T-cell (primary cell): Measurements from ENCODE around the gene EML6. TPM values are rescaled to one million over a fixed set of nuclear protein-coding genes. Genes with fewer than 3 reads are reported as not detected.
A peak's percentile ranks its signal among the peaks of the same experiment; 100 is the strongest.

ENCODE experiments used
- ATAC-seq, 4 experiments: fragments of 200-7000 bp in 3 of 4; fragments of 150-1000 bp in 1 of 4; cut with Tn5 transposase; replicated peaks in 1 of 4; 1 replicate in 3 of 4; 2 replicates in 1 of 4; pipeline ENCODE4 v1.10.0; 2021; ENCODE audit warnings: moderate library complexity in 3 of 4, mild to moderate bottlenecking in 2 of 4, moderate number of reproducible peaks in 1 of 4
- CTCF ChIA-PET, 2 donors: fragments of 300-600 bp; sonication (Branson Sonifier 250); formaldehyde crosslinking; loops; one replicate each; lab custom pipeline; 2022; ENCODE audit warnings: antibody characterized with exemption in 2 of 2; lab: Charles Lee
- POLR2A ChIA-PET, 2 donors: fragments of 300-600 bp; sonication (Branson Sonifier 250); formaldehyde crosslinking; loops; one replicate each; lab custom pipeline; 2022; ENCODE audit warnings: antibody characterized with exemption in 2 of 2; lab: Charles Lee
- DNase-seq, 35 experiments: peaks; one replicate each; pipeline versions ENCODE4 v3.0.0 to v3.0.0-alpha.2; 2013 to 2023
- H3K27ac ChIP-seq: one replicate; pipeline ENCODE4 v1.5.1; 2013; ENCODE audit warnings: low read length
- H3K27me3 ChIP-seq, 2 experiments: replicated peaks in 1 of 2; 1 replicate in 1 of 2; 2 replicates in 1 of 2; pipeline versions ENCODE4 v1.6.1 to v1.7.0; 2013; ENCODE audit warnings: low read length in 1 of 2, mixed read lengths in 1 of 2; ENCODE audit not compliant: control insufficient read depth in 2 of 2, insufficient read depth in 2 of 2; ENCODE audit errors: extremely low read depth in 1 of 2
- H3K36me3 ChIP-seq, 2 donors: 1 replicate in 1 of 2; 2 replicates in 1 of 2; pipeline versions ENCODE4 v1.6.1 to v1.7.0; 2013; ENCODE audit warnings: low read length in 1 of 2; ENCODE audit not compliant: control insufficient read depth in 2 of 2, insufficient read depth in 1 of 2; ENCODE audit errors: extremely low read depth in 1 of 2
- H3K4me1 ChIP-seq, 2 experiments: 1 replicate in 1 of 2; 2 replicates in 1 of 2; pipeline versions ENCODE4 v1.6.1 to v1.7.0; 2013; ENCODE audit warnings: low read length in 2 of 2, mixed read lengths in 1 of 2; ENCODE audit not compliant: insufficient read depth in 2 of 2, control insufficient read depth in 1 of 2; ENCODE audit errors: extremely low read depth in 1 of 2
- H3K4me3 ChIP-seq, 2 donors: 1 replicate in 1 of 2; 2 replicates in 1 of 2; pipeline versions ENCODE4 v1.5.1 to v1.7.0; 2013; ENCODE audit warnings: mild to moderate bottlenecking in 2 of 2, low read length in 1 of 2, moderate library complexity in 1 of 2; ENCODE audit not compliant: control insufficient read depth in 1 of 2; ENCODE audit errors: extremely low read depth in 1 of 2
- H3K9me3 ChIP-seq: 2 replicates; pipeline ENCODE4 v1.7.0; 2013
- H3K27ac Mint-ChIP-seq, 2 donors: one replicate each; pipeline ENCODE4 v1.8.0; 2020 to 2021; ENCODE audit warnings: mild to moderate bottlenecking in 2 of 2, mixed read lengths in 2 of 2
- H3K27me3 Mint-ChIP-seq, 2 donors: one replicate each; pipeline ENCODE4 v1.8.0; 2021 to 2022; ENCODE audit warnings: mixed read lengths in 2 of 2
- H3K36me3 Mint-ChIP-seq: one replicate; pipeline ENCODE4 v1.8.0; 2021; ENCODE audit warnings: mixed read lengths
- H3K4me1 Mint-ChIP-seq, 3 donors: one replicate each; pipeline ENCODE4 v1.8.0; 2020 to 2022; ENCODE audit warnings: mixed read lengths in 3 of 3, mild to moderate bottlenecking in 1 of 3
- H3K4me3 Mint-ChIP-seq, 3 donors: one replicate each; pipeline ENCODE4 v1.8.0; 2020 to 2022; ENCODE audit warnings: mild to moderate bottlenecking in 3 of 3, mixed read lengths in 3 of 3, moderate library complexity in 3 of 3
- H3K9me3 Mint-ChIP-seq, 3 donors: one replicate each; pipeline ENCODE4 v1.8.0; 2020 to 2022; ENCODE audit warnings: mixed read lengths in 3 of 3
- WGBS: methylation state at CpG from one replicate; pipeline ENCODE4 v1.1.5; 2013; ENCODE audit warnings: missing lambda C conversion rate; ENCODE audit not compliant: insufficient coverage; 5-methylcytosine and 5-hydroxymethylcytosine counted together
- total RNA-seq, 35 experiments: library from RNA in 6 of 35; stranded (reverse) in 6 of 35; fragments of 120-200 nt in 1 of 35; gene quantifications; one replicate each; pipeline versions ENCODE4 v1.2.1 to v1.2.4 and lab custom pipeline; 2013 to 2026

The EML6 gene
- total RNA-seq, 5 donors from 2014 or later (not counting 1 experiment from before 2014, with no cell fraction given): 1.3 to 2.6 (median 1.8) TPM

- Mint-ChIP-seq H3K4me3 (no peak overlapping the region), H3K9me3 (no peaks in the 10 kb centered on the region), H3K4me1 (no peaks in the 10 kb centered on the region), H3K27me3 (peaks cover 2 to 16% of the 10 kb centered on the region in 2 donors), H3K36me3 (no peaks in the 10 kb centered on the region), H3K27ac (no peak overlapping the region)
- DNase-seq: no peak
- Histone ChIP-seq H3K9me3 (no peaks in the 10 kb centered on the region), H3K4me3 (no peak overlapping the region), H3K27ac (no peak overlapping the region), H3K27me3 (no peaks in the 10 kb centered on the region), H3K4me1 (no peaks in the 10 kb centered on the region), H3K36me3 (no peaks in the 10 kb centered on the region)
- 82% methylated on average over 7 of the region's 9 CpGs for WGBS
- ChIA-PET POLR2A (no interaction called here), CTCF (interaction anchor here in 1 of 2 donors (1.1 kb wide), 1 partner anchor 365 kb away, joined by 3 read pairs; no protein-coding TSS in a partner anchor)
- no peak for ATAC-seq
Measured at GRCh38 chr2:54887850-54888545, 164.5 kb downstream of the EML6 start.

GRCh38 chr2:54889053-54889452 lies 165.6 kb downstream of the EML6 start:
- H3K4me1 ChIP-seq: no peaks in the 10 kb centered on the region
- Mint-ChIP-seq H3K9me3 (no peaks in the 10 kb centered on the region), H3K36me3 (no peaks in the 10 kb centered on the region), H3K4me1 (no peaks in the 10 kb centered on the region), H3K27ac (no peak overlapping the region), H3K27me3 (peaks cover 2 to 16% of the 10 kb centered on the region in 2 donors), H3K4me3 (no peak overlapping the region)
- CTCF ChIA-PET: interaction anchor here (0.6 to 1.2 kb wide), 4 partner anchors 9 to 366 kb away, joined by 3 to 4 read pairs (median 3); no protein-coding TSS in a partner anchor
- no peak for DNase-seq
- no peak overlapping the region for H3K4me3 ChIP-seq
- no peak overlapping the region for H3K27ac ChIP-seq
- no peaks in the 10 kb centered on the region for H3K9me3 ChIP-seq
- POLR2A ChIA-PET: no interaction called here
- H3K27me3 ChIP-seq: no peaks in the 10 kb centered on the region
- WGBS: no CpG with 5 or more reads among the region's 2 CpGs
- ATAC-seq: no peak
- H3K36me3 ChIP-seq: no peaks in the 10 kb centered on the region

- Histone ChIP-seq H3K9me3 (peaks cover 2% of the 10 kb centered on the region), H3K4me1 (peaks cover 0 to 3% of the 10 kb centered on the region in 2 experiments), H3K27ac (no peak overlapping the region), H3K4me3 (no peak overlapping the region), H3K36me3 (no peaks in the 10 kb centered on the region), H3K27me3 (no peaks in the 10 kb centered on the region)
- Mint-ChIP-seq H3K9me3 (peaks cover 0 to 4% (median 0%) of the 10 kb centered on the region in 3 donors), H3K27me3 (peaks cover 2 to 9% of the 10 kb centered on the region in 2 donors), H3K4me3 (no peak overlapping the region), H3K4me1 (peaks cover 0 to under 1% (median 0%) of the 10 kb centered on the region in 3 donors), H3K36me3 (no peaks in the 10 kb centered on the region), H3K27ac (no peak overlapping the region)
- 88% methylated on average over 2 of the region's 4 CpGs for WGBS
- no peak for ATAC-seq
- DNase-seq: no peak
- ChIA-PET CTCF (no interaction called here), POLR2A (no interaction called here)
Measured at GRCh38 chr2:54891909-54892308, 168.4 kb downstream of the EML6 start.

DNA sequence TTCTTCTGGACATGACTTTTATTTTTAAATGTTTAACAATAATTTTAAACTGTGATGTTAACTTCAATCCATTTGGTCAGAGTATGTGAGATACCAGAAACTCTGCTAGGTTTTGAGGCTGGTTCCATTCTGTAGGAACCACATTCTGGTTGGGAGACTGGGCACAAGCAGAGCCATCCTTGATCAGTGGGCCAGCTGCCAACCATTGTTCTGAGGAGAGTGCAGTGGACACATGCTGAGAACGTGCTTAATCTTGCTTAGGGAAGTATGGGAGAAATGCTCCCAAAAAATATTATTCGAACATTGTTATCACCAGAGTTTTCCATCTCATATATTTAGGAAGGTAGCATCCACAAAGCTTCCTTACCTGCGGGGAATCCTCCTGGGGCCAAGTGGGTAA lies 171.0 kb downstream of the EML6 start:
- peaks cover 0 to 4% (median 0%) of the 10 kb centered on the region in 3 donors for H3K9me3 Mint-ChIP-seq
- H3K9me3 ChIP-seq: peaks cover 2% of the 10 kb centered on the region
- H3K27me3 ChIP-seq: no peaks in the 10 kb centered on the region
- peaks cover 2 to 3% of the 10 kb centered on the region in 2 donors for H3K27me3 Mint-ChIP-seq
- no peaks in the 10 kb centered on the region for H3K36me3 ChIP-seq
- no peak overlapping the region for H3K27ac Mint-ChIP-seq
- ChIA-PET POLR2A (no interaction called here), CTCF (no interaction called here)
- no peak overlapping the region for H3K4me3 ChIP-seq
- no CpG with 5 or more reads among the region's 3 CpGs for WGBS
- no peak overlapping the region for H3K4me3 Mint-ChIP-seq
- ATAC-seq (no peak), DNase-seq (no peak)
- H3K4me1 ChIP-seq: peaks cover 15% of the 10 kb centered on the region in 2 experiments
- H3K27ac ChIP-seq: no peak overlapping the region
- H3K36me3 Mint-ChIP-seq: no peaks in the 10 kb centered on the region
- peaks cover 20 to 24% (median 21%) of the 10 kb centered on the region in 3 donors for H3K4me1 Mint-ChIP-seq

DNA sequence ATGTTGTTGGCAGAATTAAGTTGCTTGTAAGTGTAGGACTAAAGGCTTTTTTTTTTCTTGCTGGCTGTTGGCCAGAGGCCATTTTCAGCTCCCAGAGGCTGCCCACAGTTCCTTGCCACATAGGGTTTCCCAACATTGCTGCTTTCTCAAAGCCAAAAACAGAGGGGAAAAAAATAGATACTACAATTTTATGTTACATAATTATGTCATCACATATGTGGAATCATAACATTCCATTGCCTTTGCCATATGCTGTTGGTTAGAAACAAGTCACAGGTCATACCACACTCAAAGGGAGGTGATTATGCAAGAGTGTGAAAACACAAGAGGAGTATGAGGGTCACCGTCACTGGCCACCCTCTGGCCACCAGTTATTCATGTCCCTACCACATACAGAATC lies 172.3 kb downstream of the EML6 start:
- ATAC-seq (no peak), DNase-seq (no peak)
- H3K27me3 ChIP-seq: no peaks in the 10 kb centered on the region
- ChIA-PET POLR2A (no interaction called here), CTCF (no interaction called here)
- Mint-ChIP-seq H3K9me3 (peaks cover 0 to 4% (median 0%) of the 10 kb centered on the region in 3 donors), H3K27ac (no peak overlapping the region), H3K36me3 (no peaks in the 10 kb centered on the region), H3K4me1 (peaks cover 20 to 24% (median 21%) of the 10 kb centered on the region in 3 donors), H3K4me3 (no peak overlapping the region), H3K27me3 (no peaks in the 10 kb centered on the region)
- H3K9me3 ChIP-seq: peaks cover 2% of the 10 kb centered on the region
- whole genome bisulfite sequencing: no CpG with 5 or more reads among the region's 1 CpG
- no peak overlapping the region for H3K4me3 ChIP-seq
- peaks cover 15% of the 10 kb centered on the region in 2 experiments for H3K4me1 ChIP-seq
- H3K27ac ChIP-seq: no peak overlapping the region
- no peaks in the 10 kb centered on the region for H3K36me3 ChIP-seq

- DNase-seq: peak in 27 of 35 experiments; percentile 7 to 44 (median 20)
- POLR2A ChIA-PET: no interaction called here
- peak overlapping the region; percentile 37 for H3K27ac ChIP-seq
Measured at GRCh38 chr2:54897420-54898310, 174.2 kb downstream of the EML6 start.

More at GRCh38 chr2:54897420-54898310, 174.2 kb downstream of the EML6 start:
- peak overlapping the region in 1 of 2 donors; percentile 7 for H3K4me3 ChIP-seq
- no peaks in the 10 kb centered on the region for H3K27me3 ChIP-seq
- H3K36me3 ChIP-seq: no peaks in the 10 kb centered on the region
- peak overlapping the region; percentile 43 to 55 (median 50) for H3K4me3 Mint-ChIP-seq
- peak overlapping the region; percentile 79 to 87 for H3K27ac Mint-ChIP-seq
- H3K9me3 Mint-ChIP-seq: peaks cover 0 to 4% (median 0%) of the 10 kb centered on the region in 3 donors
- 25% methylated on average over 7 of the region's 11 CpGs for WGBS
- no peaks in the 10 kb centered on the region for H3K36me3 Mint-ChIP-seq
- peaks cover 2% of the 10 kb centered on the region for H3K9me3 ChIP-seq
- H3K4me1 ChIP-seq: peaks cover 15% of the 10 kb centered on the region in 2 experiments
- ATAC-seq: peak; percentile 62 to 84 (median 80)
- CTCF ChIA-PET: interaction anchor here (0.6 to 4.0 kb wide), 6 partner anchors 8 to 277 kb away, joined by 3 to 32 read pairs (median 4); no protein-coding TSS in a partner anchor
- H3K4me1 Mint-ChIP-seq: peaks cover 20 to 24% (median 21%) of the 10 kb centered on the region in 3 donors
- H3K27me3 Mint-ChIP-seq: no peaks in the 10 kb centered on the region
